Measurements from ENCODE around the gene OR4P4. TPM values are rescaled to one million over a fixed set of nuclear protein-coding genes. Genes with fewer than 3 reads are reported as not detected.

Gene OR4P4
- total RNA-seq (2014; rRNA removed; shearing (Covaris generic); ENCODE audit: low replicate concordance): not detected in 2 replicates

GRCh38 chr11:55634813-55635212 lies at the start of gene OR4P4:
Gene OR4P4 (plus strand): TSS chr11:55635113.
- in situ Hi-C loops (cut with HindIII; ENCODE audit: low pct_unique_long_range_greater_than_20kb, low sequenced_read_pairs): no loop called here
- no peak for DNase-seq (ENCODE audit: low read depth)

GRCh38 chr11:55607545-55607944 lies 27.4 kb upstream of the OR4P4 start, which contains the start of gene OR4C11:
Gene OR4C11 (minus strand): TSS chr11:55607645. CDS start chr11:55604373, 3,272 bp downstream.
- DNase-seq (ENCODE audit: low read depth): no peak
- in situ Hi-C loops (cut with HindIII; ENCODE audit: low pct_unique_long_range_greater_than_20kb, low sequenced_read_pairs): no loop called here

GRCh38 chr11:55624531-55624930 lies 10.4 kb upstream of the OR4P4 start:
- in situ Hi-C loops (cut with HindIII; ENCODE audit: low pct_unique_long_range_greater_than_20kb, low sequenced_read_pairs): no loop called here
- DNase-seq (ENCODE audit: low read depth): no peak

GRCh38 chr11:55648027-55648426 lies 13.1 kb downstream of the OR4P4 start, which contains the start of gene OR4S2:
Gene OR4S2 (plus strand): TSS chr11:55648327. CDS start chr11:55650904, 2,577 bp downstream.
- no peak for DNase-seq (ENCODE audit: low read depth)
- in situ Hi-C loops (cut with HindIII; ENCODE audit: low pct_unique_long_range_greater_than_20kb, low sequenced_read_pairs): no loop called here

GRCh38 chr11:55652560-55652959 lies 17.6 kb downstream of the OR4P4 start:
- no peak for DNase-seq (ENCODE audit: low read depth)
- in situ Hi-C loops (cut with HindIII; ENCODE audit: low pct_unique_long_range_greater_than_20kb, low sequenced_read_pairs): no loop called here

- DNase-seq (ENCODE audit: low read depth): no peak
- in situ Hi-C loops (cut with HindIII; ENCODE audit: low pct_unique_long_range_greater_than_20kb, low sequenced_read_pairs): no loop called here
Observed at GRCh38 chr11:55655096-55655495, 20.2 kb downstream of the OR4P4 start.

- no peak for DNase-seq (ENCODE audit: low read depth)
- in situ Hi-C loops (cut with HindIII; ENCODE audit: low pct_unique_long_range_greater_than_20kb, low sequenced_read_pairs): no loop called here
Observed at GRCh38 chr11:55658031-55658573, 23.2 kb downstream of the OR4P4 start.

GRCh38 chr11:55658608-55659007 lies 23.7 kb downstream of the OR4P4 start:
- in situ Hi-C loops (cut with HindIII; ENCODE audit: low pct_unique_long_range_greater_than_20kb, low sequenced_read_pairs): no loop called here
- no peak for DNase-seq (ENCODE audit: low read depth)

GRCh38 chr11:55661901-55662300 lies 27.0 kb downstream of the OR4P4 start, which contains the start of gene OR4C6:
Gene OR4C6 (plus strand): TSS chr11:55662201. CDS start chr11:55665167, 2,966 bp downstream.
- DNase-seq (ENCODE audit: low read depth): no peak
- in situ Hi-C loops (cut with HindIII; ENCODE audit: low pct_unique_long_range_greater_than_20kb, low sequenced_read_pairs): no loop called here

GRCh38 chr11:55669376-55669775 lies 34.5 kb downstream of the OR4P4 start:
- no peak for DNase-seq (ENCODE audit: low read depth)
- in situ Hi-C loops (cut with HindIII; ENCODE audit: low pct_unique_long_range_greater_than_20kb, low sequenced_read_pairs): no loop called here

GRCh38 chr11:55673860-55674259 lies 38.9 kb downstream of the OR4P4 start:
- no peak for DNase-seq (ENCODE audit: low read depth)
- in situ Hi-C loops (cut with HindIII; ENCODE audit: low pct_unique_long_range_greater_than_20kb, low sequenced_read_pairs): no loop called here

Other genes starting within 250 kb of the OR4P4 start
- not detected in 2 replicates for gene OR4C15, start 80.6 kb upstream of the OR4P4 start, total RNA-seq (2014; rRNA removed; shearing (Covaris generic); ENCODE audit: low replicate concordance)
- not detected in 2 replicates for gene OR4C16, start 63.0 kb upstream of the OR4P4 start, total RNA-seq (2014; rRNA removed; shearing (Covaris generic); ENCODE audit: low replicate concordance)
- not detected in 2 replicates for gene OR4C11, start 27.5 kb upstream of the OR4P4 start, total RNA-seq (2014; rRNA removed; shearing (Covaris generic); ENCODE audit: low replicate concordance)
- gene OR4S2, start 13.2 kb downstream of the OR4P4 start, total RNA-seq (2014; rRNA removed; shearing (Covaris generic); ENCODE audit: low replicate concordance): not detected in 2 replicates
- not detected in 2 replicates for gene OR4C6, start 27.1 kb downstream of the OR4P4 start, total RNA-seq (2014; rRNA removed; shearing (Covaris generic); ENCODE audit: low replicate concordance)
- not detected in 2 replicates for gene OR5D13, start 138.3 kb downstream of the OR4P4 start, total RNA-seq (2014; rRNA removed; shearing (Covaris generic); ENCODE audit: low replicate concordance)
- gene OR5D14, start 160.4 kb downstream of the OR4P4 start, total RNA-seq (2014; rRNA removed; shearing (Covaris generic); ENCODE audit: low replicate concordance): not detected in 2 replicates
- not detected in 2 replicates for gene OR5L1, start 176.3 kb downstream of the OR4P4 start, total RNA-seq (2014; rRNA removed; shearing (Covaris generic); ENCODE audit: low replicate concordance)
- gene OR5D18, start 184.5 kb downstream of the OR4P4 start, total RNA-seq (2014; rRNA removed; shearing (Covaris generic); ENCODE audit: low replicate concordance): not detected in 2 replicates
- not detected in 2 replicates for gene OR5L2, start 192.1 kb downstream of the OR4P4 start, total RNA-seq (2014; rRNA removed; shearing (Covaris generic); ENCODE audit: low replicate concordance)
- gene OR5D16, start 203.6 kb downstream of the OR4P4 start, total RNA-seq (2014; rRNA removed; shearing (Covaris generic); ENCODE audit: low replicate concordance): not detected in 2 replicates
- not detected in 2 replicates for gene TRIM51, start 248.2 kb downstream of the OR4P4 start, total RNA-seq (2014; rRNA removed; shearing (Covaris generic); ENCODE audit: low replicate concordance)

Measured in Caki2 (cell line).